ENCODE measurements around the gene RNU1-1. TPM values are rescaled to one million over a fixed set of nuclear protein-coding genes. Genes with fewer than 3 reads are reported as not detected.
"Not testable (repeated sequence)": the region's sequence is repeated elsewhere in the genome, so short reads cannot be mapped to it uniquely, and the experiment has no call there.

Gene RNU1-1
- polyA plus RNA-seq, 10 donors: 1.2 TPM; not detected in 9

- peak in 1 of 3 donors; percentile 5 for DNase-seq
Measured at GRCh38 chr1:16525769-16526168, 11.7 kb upstream of the RNU1-1 start.

- DNase-seq: not testable (repeated sequence)
Measured at GRCh38 chr1:16521679-16522078, 7.6 kb upstream of the RNU1-1 start.

DNA sequence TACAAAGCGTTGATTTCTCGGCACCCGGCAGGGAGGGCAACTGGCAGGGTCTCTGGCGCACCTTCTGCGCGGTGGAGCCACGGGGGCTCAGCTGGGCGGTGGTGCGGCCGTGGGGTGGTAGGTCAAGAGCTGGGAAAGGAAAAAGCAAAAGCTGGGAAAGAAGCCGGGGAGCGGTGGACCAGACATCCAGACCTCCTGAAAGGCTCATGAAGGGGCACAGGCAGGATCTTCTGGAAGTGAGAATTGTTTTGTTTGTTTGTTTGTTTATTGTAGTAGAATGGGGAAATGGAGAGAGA, 7.2 kb upstream of the RNU1-1 start:
- no peak for DNase-seq

- DNase-seq: peak in 1 of 3 donors; percentile 43
Measured at GRCh38 chr1:16520435-16521287, 6.6 kb upstream of the RNU1-1 start.

DNA sequence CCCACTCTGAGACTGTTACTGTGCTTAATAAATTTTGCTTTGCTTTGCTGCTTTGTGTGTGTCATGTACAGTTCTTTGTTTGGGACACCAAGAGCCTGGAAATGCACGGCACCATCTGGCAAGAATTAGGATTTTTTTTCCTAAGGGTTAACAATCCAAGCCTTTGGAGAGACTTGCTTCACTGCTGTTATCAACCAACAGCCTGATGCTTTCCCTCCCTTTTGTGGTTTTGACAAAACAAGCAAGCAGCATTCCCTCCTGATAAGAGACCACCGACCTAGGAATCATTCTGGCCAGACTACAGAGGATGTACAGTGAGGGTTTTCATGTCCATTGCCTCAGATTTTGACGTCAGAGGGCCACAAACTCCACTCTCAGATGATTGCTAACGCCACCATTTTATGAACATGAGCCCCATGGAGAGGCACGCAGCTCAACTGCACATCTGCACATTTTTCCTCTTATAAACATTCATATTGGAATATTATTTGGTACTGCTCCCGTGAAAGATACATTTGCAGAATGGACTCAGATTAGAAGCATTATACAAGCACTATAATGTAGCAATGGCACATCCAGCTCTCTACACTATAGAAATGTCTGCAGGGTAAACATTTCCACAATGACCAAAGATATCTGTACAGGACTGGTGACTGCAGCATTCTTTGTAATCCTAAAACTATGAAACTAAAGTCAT, 5.3 kb upstream of the RNU1-1 start:
- not testable (repeated sequence) for DNase-seq

DNA sequence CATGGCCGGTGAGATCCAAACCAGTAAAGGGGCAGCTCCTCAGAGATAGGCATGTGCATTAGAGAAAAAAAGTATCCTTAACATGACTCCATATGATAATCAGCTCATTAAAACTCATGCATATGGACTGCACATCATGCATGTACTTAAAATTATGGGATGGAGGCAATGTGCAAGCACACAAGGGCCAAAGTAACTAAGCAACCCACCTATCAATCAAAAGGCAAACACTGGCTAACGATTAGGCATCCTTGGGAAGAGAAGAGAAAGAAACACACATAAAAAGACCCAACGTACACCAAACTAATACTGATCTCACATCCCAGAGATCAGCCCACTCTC, 4.8 kb upstream of the RNU1-1 start:
- DNase-seq: not testable (repeated sequence)

- DNase-seq: not testable (repeated sequence)
Measured at GRCh38 chr1:16516694-16517410, 2.8 kb upstream of the RNU1-1 start.

DNA sequence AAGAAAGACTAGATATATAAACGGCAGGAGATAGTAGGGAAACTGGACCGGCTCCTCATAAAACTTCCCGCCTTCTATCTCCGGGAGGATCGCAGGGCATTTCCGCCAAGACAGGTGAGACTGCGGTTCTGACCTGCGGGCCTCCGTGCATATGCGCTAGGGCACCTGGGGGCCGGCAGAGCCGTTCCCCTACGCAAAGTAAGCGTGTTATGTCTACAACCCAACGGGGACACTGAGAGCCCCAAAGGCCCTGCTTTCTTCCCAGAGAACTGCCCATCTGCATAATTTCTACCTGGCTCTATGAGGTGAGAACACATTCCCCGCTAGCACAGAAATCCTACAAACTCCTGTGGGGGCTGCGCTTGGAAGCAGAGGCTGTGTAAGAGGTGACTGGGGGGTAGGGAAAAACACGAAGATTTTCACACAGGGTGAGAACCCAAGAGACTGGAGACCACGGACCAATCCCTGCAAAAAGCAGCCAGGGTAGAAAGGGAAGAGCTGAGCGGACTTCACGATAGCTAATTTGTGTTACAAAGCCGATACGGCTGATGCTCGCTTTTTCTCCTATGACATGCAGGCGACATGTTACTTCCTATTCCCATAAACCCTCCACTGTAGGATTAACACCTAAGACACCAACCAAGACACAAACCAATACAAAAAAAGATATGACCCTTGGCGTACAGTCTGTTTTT, 526 bp downstream of the RNU1-1 start:
- DNase-seq: peak; percentile 85 to 94 (median 92)

DNA sequence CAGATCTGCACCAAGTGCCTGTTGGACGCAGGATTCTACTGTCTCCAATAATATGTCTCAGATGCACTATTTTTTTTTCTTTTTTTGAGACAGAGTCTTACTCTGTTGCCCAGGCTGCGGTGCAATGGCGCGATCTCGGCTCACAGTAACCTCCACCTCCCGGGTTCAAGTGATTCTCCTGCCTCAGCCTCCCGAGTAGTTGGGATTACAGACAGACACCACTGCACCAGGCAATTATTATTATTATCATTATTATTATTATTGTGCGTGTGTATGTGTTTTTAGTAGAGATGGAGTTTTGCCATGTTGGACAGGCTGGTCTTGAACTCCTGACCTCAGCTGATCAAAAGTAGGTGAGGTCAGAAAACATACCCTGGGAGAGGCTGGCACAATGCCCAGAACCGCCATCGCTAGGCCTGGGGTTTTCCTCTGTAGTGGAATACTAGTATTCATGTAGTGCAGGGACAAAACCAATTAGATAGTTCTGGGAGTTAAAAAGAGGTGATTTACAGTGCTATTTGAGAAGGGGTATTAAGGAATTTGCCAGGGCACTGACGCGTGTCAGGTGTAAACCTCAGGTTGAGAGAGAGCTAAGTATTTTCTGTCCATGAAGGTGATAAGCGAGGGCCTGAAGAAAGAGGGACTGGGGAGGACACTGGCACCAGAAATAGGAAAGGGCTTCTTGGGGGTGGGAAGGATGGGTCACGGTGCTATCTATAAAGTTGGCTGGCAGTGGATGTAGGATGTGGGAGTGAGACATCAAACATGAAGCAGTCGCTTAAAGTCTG, 1.3 kb downstream of the RNU1-1 start:
- not testable (repeated sequence) for DNase-seq

DNA sequence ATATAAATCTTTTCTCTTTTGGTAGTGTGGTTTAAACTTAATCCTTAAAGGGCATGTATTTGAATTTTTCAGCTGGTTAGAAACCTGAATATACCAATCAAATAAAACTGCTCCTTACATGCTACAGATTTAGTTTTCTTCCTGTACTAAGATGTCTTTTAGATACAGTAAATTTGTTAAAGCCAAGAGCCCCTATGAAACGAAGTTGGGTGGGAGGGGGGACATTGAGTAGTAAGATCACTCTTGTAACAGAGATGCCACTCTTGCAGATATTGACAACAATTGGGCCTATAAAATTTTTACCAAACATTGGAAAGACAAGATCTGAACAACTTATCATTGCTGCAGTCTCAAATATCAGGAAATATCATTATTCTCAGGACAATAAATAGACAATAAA, 2.2 kb downstream of the RNU1-1 start:
- not testable (repeated sequence) for DNase-seq

DNA sequence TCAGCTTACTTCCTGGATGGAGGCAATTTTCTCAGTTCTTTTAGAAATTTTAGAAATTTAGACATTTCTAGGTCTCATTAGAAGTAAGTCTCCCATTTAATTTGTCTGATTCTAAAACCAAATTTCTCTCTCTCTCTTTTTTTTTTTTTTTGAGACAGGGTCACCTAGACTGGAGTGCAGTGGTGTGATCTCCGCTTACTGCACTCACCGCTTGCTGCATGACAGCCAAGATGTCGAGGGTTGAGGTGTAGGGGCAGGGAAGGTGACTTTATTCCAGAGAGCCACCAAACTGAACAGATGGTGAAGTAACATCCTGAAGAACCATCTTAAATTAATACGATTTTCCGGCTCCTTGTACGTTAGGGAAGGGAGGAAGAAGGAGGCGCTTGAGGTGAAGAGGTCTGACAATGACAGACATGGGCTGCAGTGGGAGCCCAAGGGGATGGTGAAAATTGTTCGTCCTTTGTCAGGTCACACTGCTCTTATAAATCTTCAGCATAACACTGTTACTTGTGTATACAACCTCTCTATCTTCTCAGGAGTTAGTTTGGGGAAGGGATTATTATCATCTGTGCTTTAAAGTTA, 5.1 kb downstream of the RNU1-1 start:
- DNase-seq: peak in 1 of 3 donors; percentile 7

GRCh38 chr1:16506364-16507136, 7.5 kb downstream of the RNU1-1 start:
- not testable (repeated sequence) for DNase-seq

DNA sequence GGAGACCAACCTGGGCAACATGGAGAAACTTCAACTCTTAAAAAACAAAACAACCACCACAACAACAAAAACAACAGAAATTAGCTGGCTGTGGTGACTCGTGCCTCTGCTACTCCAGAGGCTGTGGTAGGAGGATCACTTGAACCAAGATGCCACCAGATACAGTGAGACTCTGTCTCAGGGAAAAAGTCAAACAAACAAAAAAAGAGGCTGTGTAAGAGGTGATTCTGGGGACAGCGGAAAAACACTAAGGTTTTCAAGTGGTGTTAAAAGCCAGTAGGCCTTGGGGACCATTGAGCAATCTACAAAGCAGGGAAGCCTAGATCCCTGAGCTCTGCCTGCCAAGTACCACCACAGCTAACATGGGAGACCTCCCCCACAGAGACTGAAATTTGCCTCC, 8.2 kb downstream of the RNU1-1 start:
- DNase-seq: not testable (repeated sequence)

GRCh38 chr1:16503494-16503893, 10.6 kb downstream of the RNU1-1 start:
- no peak for DNase-seq

DNA sequence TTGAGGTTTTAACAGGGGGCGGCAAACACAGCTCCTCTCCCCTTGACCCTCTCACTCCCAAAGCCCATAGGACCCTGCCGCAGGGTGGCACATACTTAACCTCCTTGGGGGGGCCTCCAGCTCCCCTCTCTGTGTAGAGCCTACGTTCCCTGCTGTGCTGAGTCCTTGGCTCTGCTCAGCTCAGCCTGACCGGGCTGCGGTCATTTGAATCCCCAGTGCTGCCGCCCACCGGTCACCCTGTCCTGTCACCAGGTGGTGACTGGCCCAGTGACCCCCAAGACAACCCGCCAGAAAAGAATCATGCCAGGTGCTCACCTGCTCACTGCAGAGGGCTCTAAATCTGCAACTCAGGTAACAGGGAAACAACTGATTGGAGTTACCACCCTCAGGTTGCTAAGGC, 12.6 kb downstream of the RNU1-1 start:
- not testable (repeated sequence) for DNase-seq

GRCh38 chr1:16500975-16501374, 13.1 kb downstream of the RNU1-1 start:
- not testable (repeated sequence) for DNase-seq

GRCh38 chr1:16500466-16500865, 13.6 kb downstream of the RNU1-1 start:
- DNase-seq: not testable (repeated sequence)

DNA sequence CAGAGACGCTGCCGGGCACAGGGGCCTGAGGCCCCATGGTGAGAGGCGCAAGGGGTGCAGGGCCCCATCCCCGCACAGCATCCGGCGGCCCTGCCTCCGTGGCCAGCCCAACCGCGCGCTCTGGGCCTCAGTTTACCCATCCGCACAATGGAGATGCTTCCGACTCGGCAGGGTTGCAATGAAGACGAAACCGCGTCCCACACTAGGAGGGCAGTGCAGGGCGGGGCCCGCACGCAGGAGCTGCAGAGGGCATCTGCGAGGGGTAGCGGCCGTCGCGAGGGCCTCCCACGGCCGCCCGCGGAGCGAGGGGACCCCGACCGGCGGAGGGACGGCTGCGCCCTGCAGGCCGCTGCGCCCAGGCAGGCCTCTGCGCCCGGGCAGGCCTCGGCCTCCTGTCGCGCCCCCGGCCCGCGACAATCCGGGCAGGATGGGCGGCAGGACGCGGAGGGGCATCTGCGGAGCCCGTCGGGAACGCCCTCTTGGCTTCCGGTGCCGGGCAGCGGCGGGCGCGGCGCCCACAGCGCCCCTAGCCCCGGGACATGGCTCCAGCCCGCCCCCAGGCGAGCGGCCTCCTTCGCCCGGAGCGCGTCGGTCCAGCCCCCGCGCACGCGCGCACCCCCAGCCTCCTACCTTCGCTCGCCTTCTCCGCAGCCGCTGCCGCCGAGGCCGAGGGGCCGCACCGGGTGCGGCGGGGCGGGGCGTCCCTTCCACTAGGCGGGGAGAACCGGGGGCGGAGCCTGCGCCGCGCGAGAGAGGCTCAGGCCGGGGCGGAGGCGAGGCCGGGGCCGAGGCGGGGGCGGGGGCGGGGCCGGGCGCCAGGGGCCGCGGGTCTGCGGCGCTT, 15.3 kb downstream of the RNU1-1 start:
- peak; percentile 91 to 96 (median 93) for DNase-seq

- peak in 1 of 3 donors; percentile 35 for DNase-seq
Measured at GRCh38 chr1:16498047-16498446, 16.0 kb downstream of the RNU1-1 start.
